ENCODE data around the gene WDR18.

The WDR18 gene

GRCh38 chr19:964761-965694 lies 19.1 kb upstream of the WDR18 start:
- DNase-seq (ENCODE audit: low spot score), result no peak

DNA sequence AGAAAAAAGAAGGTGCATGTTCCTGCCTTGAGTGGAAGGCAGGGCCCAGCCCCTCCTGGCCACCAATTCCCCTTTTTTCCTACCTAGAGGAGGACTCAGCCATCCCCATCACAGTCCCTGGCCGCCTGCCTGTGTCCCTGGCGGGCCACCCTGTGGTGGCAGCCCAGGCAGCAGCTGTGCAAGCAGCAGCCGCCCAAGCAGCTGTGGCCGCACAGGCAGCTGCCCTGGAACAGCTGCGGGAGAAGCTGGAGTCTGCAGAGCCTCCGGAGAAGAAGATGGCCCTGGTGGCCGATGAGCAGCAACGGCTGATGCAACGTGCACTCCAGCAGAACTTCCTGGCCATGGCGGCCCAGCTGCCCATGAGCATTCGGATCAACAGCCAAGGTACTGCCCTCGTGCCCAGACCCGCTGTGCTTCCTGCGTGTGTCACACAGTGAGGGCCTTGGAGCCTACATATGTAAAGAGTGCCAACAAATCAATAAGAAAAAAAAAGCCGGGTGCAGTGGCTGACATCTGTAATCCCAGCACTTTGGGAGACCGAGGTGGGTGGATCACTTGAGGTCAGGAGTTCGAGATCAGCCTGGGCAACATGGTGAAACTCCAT lies 17.6 kb upstream of the WDR18 start:
- DNase-seq (ENCODE audit: low spot score), result no peak

DNA sequence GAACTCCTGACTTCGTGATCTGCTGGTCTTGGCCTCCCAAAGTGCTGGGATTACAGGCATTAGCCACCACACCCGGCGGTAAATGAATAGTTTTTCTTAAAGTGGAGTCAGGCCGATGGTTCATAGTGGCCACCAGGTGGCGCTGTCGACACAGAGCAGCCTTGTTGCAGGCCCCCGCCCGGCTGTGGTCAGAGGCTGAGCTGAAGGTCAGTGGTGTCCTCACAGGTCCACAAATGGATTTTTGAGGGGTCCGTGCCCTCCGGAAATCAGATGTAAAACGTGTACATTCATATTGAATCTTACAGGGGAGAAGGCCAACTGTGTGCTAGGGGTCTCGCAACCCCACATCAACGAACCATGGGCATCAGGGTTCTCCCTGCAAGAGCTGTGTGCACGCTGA lies 13.4 kb upstream of the WDR18 start:
- no peak for DNase-seq (ENCODE audit: low spot score)

- no peak for DNase-seq (ENCODE audit: low spot score)
These were observed 12.3 kb upstream of the WDR18 start for GRCh38 chr19:971795-972194.

DNA sequence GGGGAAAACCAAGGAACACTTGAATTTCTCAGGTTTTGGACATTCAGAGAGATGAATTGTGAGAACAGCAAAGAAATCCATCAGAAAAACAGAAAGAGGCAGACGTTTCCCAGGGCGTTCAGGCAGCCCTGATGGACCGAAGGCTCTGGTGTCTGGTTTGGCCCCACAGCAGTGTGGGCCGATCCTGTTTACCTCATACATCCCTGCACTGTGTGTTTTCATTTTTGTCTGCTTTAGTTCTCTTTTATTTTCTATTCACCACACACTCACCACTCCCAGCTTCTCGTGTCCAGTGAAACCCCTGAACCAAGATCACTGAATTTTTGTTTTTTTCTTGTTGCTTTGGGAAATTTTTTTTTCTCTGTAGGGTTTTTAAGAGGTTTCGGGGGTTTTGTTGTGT lies 11.9 kb upstream of the WDR18 start:
- DNase-seq (ENCODE audit: low spot score), result no peak

- no peak for DNase-seq (ENCODE audit: low spot score)
These were observed 10.2 kb upstream of the WDR18 start for GRCh38 chr19:973726-974563.

- DNase-seq (ENCODE audit: low spot score), result no peak
These were observed 9.4 kb upstream of the WDR18 start for GRCh38 chr19:974564-975257.

GRCh38 chr19:976476-976875 lies 7.7 kb upstream of the WDR18 start:
- no peak for DNase-seq (ENCODE audit: low spot score)

DNA sequence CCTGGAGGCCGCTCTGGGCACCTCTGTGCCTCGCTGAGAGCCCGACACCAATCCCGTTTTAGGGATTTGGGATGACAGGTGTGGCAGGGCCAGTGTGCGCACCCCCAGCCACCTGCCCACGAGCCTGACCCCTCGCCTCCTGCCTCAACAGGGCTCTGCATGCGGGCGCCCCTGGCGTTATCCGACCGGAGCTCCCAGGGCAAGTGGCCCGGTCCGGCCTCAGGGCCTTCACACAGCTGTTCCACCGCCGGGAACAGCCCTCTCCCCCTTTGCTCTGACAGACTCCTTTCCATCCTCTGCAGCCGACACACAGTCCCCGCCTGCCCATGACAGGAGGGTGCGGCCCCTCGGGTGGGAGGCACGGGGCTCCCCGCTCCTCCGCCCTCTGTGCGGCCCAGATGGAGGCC lies 7.1 kb upstream of the WDR18 start:
- no peak for DNase-seq (ENCODE audit: low spot score)

DNA sequence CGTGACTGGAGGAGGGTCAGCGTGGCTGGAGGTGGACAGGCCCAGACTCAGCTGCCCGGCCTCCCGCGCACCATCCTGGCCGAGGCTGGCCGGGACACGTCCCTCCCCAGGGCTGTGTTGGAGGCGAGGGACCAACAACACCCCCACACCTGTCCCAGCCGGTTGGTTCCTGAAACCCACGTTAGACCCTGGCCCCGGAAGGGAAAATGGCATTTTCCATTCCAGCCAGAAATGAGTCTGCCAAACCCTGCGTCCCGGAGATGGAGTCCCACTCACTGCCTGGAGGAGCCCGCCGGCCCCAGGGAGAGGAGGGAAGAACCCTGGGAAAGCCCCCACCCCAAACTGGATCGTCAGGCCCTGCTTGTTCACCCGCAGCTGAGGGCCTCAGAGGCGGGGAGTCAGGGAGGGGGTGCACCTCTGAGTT lies 4.8 kb upstream of the WDR18 start:
- no peak for DNase-seq (ENCODE audit: low spot score)

GRCh38 chr19:980133-980998 lies 3.8 kb upstream of the WDR18 start:
- DNase-seq (ENCODE audit: low spot score), result no peak

DNA sequence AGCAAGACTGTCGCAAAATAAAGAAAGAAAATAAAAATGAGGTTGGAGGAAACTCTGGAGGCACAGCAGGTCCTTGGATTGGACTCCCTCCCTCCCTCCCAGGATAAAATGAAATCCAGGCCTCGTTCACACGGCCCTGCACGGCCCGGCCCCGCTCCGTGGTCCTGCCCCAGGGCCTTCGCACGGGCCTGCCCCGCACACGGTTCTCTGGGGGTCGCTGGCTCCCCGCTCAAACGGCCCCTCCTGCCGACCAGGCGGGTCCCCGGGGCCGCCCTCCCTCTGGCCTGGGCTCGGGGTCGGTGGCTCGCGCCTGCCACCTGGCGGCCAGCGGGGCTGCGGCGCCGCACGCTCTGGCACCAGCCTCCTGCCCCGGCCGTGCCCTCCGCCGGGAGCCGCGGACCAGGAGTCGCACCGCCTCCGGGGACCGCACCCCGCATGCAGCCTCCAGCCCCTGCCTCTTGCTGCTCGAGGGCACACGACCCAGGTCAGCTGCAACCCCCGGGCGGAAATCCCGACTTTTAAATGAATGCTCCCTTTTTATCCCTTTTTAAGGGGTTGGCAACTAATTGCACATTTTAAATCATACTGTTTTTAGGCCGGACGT lies 1.5 kb upstream of the WDR18 start:
- no peak for DNase-seq (ENCODE audit: low spot score)

- DNase-seq (ENCODE audit: low spot score), result no peak
These were observed 1.9 kb downstream of the WDR18 start for GRCh38 chr19:986083-986482.

GRCh38 chr19:988081-988480 lies 3.9 kb downstream of the WDR18 start:
- DNase-seq (ENCODE audit: low spot score), result no peak

DNA sequence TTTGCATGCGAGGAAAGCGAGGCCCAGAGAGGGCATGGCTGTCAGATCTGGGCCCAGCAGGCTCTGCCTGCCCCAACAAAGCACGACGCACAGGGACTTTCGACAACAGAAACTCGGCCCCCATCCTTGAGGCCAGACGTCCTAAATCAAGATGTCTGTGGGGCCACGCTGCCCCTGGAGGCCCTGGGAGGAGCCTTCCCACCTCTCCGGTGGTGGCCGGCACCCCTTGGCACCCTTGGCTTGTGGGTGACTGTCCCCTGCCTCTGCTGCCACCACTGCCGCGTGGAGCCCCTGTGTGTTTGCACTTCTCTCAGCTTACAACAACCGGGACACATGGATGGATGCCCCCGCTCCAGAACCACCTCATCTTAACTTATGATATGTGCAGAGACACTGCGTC lies 4.4 kb downstream of the WDR18 start:
- no peak for DNase-seq (ENCODE audit: low spot score)

DNA sequence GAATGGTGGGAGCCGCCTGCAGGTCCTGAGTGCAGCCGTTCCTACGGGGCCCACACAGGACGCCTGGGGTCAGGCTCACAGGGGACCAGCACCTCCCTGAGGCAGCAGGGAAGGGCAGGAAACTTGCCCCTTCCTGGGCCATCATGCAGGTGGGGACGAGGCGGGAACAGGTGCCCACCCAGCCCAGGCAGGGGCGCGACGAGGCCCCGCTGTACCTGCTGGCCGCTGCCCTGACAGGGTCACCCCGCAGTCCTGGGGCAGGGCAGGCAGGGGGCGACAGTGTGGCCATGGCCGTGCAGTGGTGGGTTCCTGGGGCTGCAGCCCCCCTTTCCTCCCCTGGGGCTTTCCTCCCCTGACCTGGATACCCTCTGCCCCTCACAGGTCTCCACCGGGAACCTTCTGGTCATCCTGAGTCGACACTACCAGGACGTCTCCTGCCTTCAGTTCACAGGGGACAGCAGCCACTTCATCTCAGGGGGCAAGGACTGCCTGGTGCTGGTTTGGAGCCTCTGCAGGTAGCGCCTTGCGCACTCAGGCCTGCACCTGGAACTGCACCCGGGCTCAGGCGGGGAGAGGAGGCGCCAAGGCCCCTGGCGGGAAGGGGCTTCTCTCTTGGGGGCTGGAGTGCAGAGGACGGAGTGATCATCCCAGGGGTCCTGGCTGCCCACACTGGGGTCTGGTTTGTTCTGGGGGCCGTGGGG lies 5.4 kb downstream of the WDR18 start:
- no peak for DNase-seq (ENCODE audit: low spot score)

- DNase-seq (ENCODE audit: low spot score), result no peak
These were observed 6.0 kb downstream of the WDR18 start for GRCh38 chr19:990119-990571.

- DNase-seq (ENCODE audit: low spot score), result no peak
These were observed 6.6 kb downstream of the WDR18 start for GRCh38 chr19:990746-991145.

DNA sequence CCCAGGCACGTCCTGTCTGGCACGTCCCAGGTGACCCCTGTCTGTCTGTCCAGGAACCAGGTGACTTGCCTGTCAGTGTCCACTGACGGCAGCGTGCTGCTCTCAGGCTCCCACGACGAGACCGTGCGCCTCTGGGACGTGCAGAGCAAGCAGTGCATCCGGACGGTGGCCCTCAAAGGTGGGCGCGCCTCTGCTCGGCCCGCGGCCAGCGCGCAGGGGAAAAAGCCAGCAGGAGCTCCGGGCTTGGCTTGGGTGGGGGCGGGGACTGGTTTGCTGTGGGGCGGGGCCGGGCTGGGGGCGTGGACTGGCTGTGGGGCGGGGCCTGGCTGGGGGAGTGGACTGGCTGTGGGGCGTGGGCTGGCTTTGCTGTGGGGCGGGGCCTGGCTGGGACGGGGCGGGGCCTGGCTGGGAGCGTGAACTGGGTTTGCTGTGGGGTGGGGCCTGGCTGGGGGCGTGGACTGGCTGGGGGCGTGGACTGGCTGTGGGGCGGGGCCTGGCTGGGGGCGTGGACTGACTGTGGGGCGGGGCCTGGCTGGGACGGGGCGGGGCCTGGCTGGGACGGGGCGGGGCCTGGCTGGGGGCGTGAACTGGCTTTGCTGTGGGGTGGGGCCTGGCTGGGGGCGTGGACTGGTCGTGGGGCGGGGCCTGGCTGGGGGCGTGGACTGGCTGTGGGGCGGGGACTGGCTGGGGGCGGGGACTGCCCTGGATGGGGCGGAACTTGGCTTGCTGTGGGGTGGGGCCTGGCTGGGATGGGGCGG lies 7.2 kb downstream of the WDR18 start:
- no peak for DNase-seq (ENCODE audit: low spot score)

Data from SW480 (cell line).